GM12864 (cell line): ENCODE results near the gene CNTNAP5.

Source experiments
- DNase-seq: peaks from one replicate; pipeline ENCODE4 v3.0.0-alpha.2; 2011; ENCODE audit warnings: low read depth
- H3K4me3 ChIP-seq: 2 replicates; pipeline ENCODE4 v1.5.1; 2011; ENCODE audit warnings: mild to moderate bottlenecking, low read depth, low read length, control low read depth
- CTCF ChIP-seq: IDR thresholded peaks from 2 replicates; pipeline ENCODE4 v1.5.1; 2011; ENCODE audit warnings: low read depth, mild to moderate bottlenecking, moderate library complexity, low read length, control low read depth, inconsistent platforms; ENCODE audit errors: missing control alignments

The CNTNAP5 gene

GRCh38 chr2:124898827-124899226 lies 873.7 kb downstream of the CNTNAP5 start:
- H3K4me3 ChIP-seq = no peak overlapping the region
- TF ChIP-seq CTCF = no peak
- DNase-seq = no peak

- no peak for TF ChIP-seq CTCF
- DNase-seq = no peak
- no peak overlapping the region for H3K4me3 ChIP-seq
Measured at GRCh38 chr2:124908411-124908810, 883.3 kb downstream of the CNTNAP5 start.

GRCh38 chr2:124911560-124911959 lies 886.5 kb downstream of the CNTNAP5 start:
- no peak for TF ChIP-seq CTCF
- no peak overlapping the region for H3K4me3 ChIP-seq
- DNase-seq = no peak

GRCh38 chr2:124913868-124914267 lies 888.8 kb downstream of the CNTNAP5 start:
- no peak for DNase-seq
- TF ChIP-seq CTCF = no peak
- H3K4me3 ChIP-seq = no peak overlapping the region

GRCh38 chr2:124915567-124915966 lies 890.5 kb downstream of the CNTNAP5 start:
- no peak for DNase-seq
- H3K4me3 ChIP-seq = no peak overlapping the region
- no peak for TF ChIP-seq CTCF

GRCh38 chr2:124919296-124919695 lies 894.2 kb downstream of the CNTNAP5 start:
- DNase-seq = no peak
- H3K4me3 ChIP-seq = no peak overlapping the region
- TF ChIP-seq CTCF = no peak

- no peak for DNase-seq
- H3K4me3 ChIP-seq = no peak overlapping the region
- TF ChIP-seq CTCF = no peak
Measured at GRCh38 chr2:124920448-124920847, 895.4 kb downstream of the CNTNAP5 start.
